Head of caudate nucleus (tissue), 42 donors: ENCODE results near the gene MTCL1.

Source experiments
- DNase-seq, 42 donors: peaks; one replicate each; pipeline versions ENCODE4 v3.0.0 to v3.0.0-alpha.2; 2020 to 2021; ENCODE audit warnings: mixed read lengths in 7 of 42
- intact Hi-C: fragments of 100-400 bp; cut with DNase I; formaldehyde crosslinking; loops from one replicate; pipeline ENCODE4 v1.15.0; 2022

Gene MTCL1

DNA sequence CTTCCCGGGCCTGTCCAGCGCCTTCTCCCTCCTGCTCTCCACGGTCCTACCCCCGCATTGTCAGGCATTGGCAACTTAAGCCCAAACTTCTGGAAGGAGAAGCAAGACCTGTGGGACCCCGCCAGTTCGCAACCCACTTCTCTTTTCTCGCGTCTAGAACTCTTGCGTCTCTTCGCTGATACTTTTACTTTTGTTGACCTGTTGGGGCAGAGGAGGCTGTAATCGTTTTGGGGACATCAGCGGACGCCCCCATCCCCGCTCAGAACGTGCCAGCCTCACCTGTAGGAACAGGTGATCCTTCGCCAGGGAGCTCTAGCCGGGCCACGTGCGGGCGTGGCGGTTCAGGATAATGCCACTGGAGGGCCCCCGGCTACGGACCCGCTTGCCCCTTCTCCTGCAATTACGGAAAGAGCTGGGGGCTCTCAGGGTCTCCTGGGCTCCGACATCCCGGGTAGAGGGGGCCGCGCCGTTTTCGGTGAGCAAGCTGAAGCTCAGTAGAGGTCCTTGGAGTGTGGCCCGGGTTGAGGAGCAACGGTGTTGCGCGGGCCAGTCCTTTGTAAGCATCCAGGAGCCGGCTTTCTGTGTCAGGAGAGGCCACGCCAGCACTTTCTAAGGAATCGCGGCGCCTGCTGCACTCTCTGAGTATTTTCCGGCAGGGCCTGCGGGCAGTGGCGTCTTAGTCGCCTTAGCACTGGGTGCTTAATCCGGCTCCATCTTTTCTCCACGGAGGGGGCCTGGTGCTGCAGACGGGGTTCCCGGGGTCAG lies 1.6 kb downstream of the MTCL1 start:
- peak in 40 of 42 donors; percentile 29 to 73 (median 49) for DNase-seq
- intact Hi-C loops = loop anchor here (10.0 kb wide), 1 partner anchor 428 kb away; the partner anchor contains the start of gene ANKRD12

- intact Hi-C loops = loop anchor here (10.0 kb wide), 1 partner anchor 427 kb away; the partner anchor contains the start of gene ANKRD12
- DNase-seq = peak in 21 of 42 donors; percentile 15 to 75 (median 44)
Observed at GRCh38 chr18:8707556-8708300, 2.4 kb downstream of the MTCL1 start.

DNA sequence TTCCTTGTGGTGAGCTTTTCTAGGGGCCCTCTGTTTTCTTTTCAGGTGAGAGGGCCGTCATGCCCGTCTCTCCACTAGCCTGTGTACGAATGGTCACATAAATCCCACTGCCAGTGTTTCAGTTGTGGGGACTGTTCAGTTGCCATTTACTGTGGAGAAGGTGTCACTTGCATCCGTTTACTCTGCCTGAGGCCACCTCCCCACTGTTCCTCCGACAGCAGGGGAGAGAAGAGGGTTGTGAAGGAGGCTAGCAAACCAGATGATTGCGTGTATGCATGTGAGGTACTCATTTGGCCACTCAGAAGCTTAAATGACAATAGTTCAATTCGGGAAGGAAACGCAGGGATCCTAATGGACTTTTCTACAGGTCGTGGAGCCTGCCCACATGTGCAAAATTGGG lies 3.3 kb downstream of the MTCL1 start:
- intact Hi-C loops = loop anchor here (10.0 kb wide), 1 partner anchor 426 kb away; the partner anchor contains the start of gene ANKRD12
- DNase-seq = peak in 2 of 42 donors; percentile 13 to 38

GRCh38 chr18:8709248-8710059 lies 4.1 kb downstream of the MTCL1 start:
- intact Hi-C loops = loop anchor here (10.0 kb wide), 1 partner anchor 425 kb away; the partner anchor contains the start of gene ANKRD12
- peak in 2 of 42 donors; percentile 2 to 17 for DNase-seq

DNA sequence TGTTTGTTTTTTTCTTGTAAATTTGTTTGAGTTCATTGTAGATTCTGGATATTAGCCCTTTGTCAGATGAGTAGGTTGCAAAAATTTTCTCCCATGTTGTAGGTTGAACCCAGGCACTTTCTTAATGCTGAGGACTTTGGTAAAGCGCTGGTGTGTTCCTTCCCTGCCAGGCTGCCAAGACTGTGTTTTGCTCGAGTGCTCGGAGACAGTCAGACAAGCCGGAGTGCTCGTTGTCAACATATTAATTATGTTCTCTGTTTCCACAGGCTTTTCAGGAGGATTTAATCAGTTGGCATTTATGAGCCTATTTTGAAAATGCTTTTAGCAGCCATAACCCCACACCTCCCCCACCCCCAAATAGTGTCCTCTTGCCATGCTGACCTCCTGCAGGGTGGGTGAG lies 6.4 kb downstream of the MTCL1 start:
- intact Hi-C loops = no loop called here
- peak in 1 of 42 donors; percentile 8 for DNase-seq

DNA sequence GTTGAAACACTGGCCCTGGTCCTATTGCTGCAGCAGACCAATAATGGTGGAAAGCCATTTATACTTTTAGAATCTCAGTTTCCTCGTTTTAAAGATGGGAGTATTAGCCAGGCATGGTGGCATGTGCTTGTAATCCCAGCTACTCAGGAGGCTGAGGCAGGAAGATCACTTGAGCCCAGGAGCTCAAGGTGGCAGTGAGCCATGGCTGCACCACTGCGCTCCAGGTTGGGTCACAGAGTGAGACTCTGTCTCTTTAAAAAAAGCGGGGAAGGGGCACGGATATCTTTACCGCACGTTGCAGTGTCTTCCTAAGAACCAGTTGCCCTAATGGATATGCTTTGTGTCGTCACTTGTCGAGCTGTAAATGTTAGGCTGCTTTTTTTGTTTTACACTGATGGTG lies 8.3 kb downstream of the MTCL1 start:
- intact Hi-C loops = no loop called here
- DNase-seq = peak in 1 of 42 donors; percentile 8

GRCh38 chr18:8715599-8715998 lies 10.2 kb downstream of the MTCL1 start:
- intact Hi-C loops = no loop called here
- peak in 2 of 42 donors; percentile 8 to 16 for DNase-seq

DNA sequence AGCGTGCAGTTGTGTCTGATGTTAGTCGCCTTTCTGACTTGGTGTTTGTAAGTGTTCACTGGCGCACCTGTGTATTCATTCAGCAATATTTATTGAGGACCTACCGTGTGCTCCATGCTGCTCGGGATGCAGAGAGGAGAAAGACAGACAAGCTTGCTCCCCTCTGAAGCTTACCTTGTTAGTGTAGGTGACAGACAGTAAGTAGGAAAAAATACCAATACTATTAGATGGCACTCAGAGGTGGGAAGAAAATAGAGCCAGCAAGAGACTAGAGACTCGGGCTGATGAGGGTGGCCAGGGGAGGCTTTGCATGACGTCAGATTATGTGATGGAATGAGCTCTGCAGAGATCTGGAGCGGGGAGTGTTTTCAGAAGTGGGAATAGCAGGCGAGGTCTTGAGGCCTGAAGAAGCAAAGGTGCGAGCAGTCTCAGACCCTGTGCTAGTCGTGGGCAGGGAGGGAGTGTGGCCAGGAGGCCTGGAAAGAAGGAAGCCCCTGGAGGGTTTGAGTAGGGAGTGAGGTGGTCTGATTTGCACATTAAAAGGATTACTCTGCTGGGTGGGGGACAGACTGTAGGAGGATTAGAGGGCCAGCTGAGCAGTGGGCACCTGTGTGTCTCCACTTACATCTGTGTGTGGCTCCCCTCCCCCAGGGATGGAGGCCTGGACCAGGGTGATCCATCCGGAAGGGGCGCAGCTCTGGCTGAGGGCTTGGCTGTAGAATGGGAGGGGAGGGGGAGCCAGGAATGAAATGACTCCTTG lies 11.8 kb downstream of the MTCL1 start:
- peak in 1 of 42 donors; percentile 21 for DNase-seq
- intact Hi-C loops = no loop called here

DNA sequence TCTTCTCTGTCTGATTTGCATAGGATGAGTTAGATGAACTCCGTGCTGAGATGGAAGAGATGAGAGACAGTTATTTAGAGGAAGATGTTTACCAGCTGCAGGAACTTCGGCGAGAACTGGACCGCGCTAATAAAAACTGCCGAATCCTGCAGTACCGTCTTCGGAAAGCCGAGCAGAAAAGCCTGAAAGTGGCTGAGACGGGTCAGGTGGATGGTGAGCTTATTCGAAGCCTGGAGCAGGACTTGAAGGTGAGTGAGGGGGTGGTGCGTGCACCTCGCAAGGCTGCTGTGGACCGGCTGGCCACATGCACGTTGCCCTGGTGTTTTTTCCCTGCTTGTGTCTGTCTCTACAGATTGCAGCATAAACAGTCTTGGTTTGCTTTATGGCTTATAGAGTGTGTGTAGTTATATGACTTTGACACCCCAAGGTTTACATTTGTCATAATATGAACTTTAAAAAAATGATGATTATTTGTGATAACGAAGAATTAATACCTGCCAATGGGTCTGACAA lies 13.1 kb downstream of the MTCL1 start:
- DNase-seq = no peak
- intact Hi-C loops = no loop called here

GRCh38 chr18:8719192-8719591 lies 13.8 kb downstream of the MTCL1 start:
- DNase-seq = no peak
- intact Hi-C loops = no loop called here

- DNase-seq = no peak
- intact Hi-C loops = no loop called here
Observed at GRCh38 chr18:8720141-8720540, 14.8 kb downstream of the MTCL1 start.

DNA sequence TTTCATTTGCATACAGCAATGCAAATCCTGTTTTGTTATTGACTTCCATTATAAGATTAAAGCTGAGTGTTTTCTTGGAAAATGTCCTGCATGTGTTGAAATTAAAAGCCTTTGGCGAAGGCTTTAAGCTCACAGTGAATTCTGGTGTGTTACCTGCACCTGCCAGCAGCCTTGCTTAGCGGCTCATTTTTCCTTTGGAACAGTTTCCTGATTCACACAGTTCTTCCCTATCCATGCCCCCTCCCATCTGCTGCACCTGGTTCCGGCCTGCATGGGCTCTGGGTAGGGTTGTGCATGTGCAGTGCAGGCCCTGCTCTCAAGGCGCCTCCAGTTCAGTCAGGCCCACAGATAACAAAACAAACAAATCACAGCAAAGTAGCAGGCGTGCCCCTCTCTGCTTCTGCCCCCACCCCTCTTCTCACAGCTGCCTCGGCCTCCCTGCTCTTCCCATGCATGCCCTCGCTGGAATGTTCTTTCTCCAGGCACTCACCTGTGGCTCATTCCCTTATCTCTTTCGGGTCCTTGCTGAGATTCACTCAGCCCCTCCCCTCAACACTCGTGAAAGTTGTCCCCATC lies 15.8 kb downstream of the MTCL1 start:
- no peak for DNase-seq
- intact Hi-C loops = no loop called here

GRCh38 chr18:8721716-8722115 lies 16.4 kb downstream of the MTCL1 start:
- DNase-seq = peak in 1 of 42 donors; percentile 13
- intact Hi-C loops = no loop called here

GRCh38 chr18:8722946-8723820 lies 17.8 kb downstream of the MTCL1 start:
- intact Hi-C loops = no loop called here
- peak in 2 of 42 donors; percentile 5 to 10 for DNase-seq

DNA sequence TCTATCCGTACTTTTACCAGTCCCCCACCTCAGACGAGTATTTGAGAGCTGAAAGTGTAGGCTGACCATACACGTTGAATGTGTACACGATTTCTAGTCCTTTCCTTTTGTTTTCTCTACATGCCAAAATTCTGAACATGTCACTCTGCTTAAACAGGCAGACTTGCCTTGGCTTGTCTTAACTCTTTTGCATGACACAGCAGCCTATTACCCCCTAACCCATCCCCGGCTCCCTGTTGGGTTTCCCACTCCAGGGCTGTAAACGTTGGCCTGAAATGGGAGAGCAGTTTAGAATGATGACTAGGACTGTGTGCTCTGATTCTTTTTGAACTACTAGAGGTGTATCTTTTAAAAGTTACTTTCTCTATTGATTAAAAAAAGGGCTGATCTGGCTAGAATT lies 19.1 kb downstream of the MTCL1 start:
- no peak for DNase-seq
- intact Hi-C loops = no loop called here

DNA sequence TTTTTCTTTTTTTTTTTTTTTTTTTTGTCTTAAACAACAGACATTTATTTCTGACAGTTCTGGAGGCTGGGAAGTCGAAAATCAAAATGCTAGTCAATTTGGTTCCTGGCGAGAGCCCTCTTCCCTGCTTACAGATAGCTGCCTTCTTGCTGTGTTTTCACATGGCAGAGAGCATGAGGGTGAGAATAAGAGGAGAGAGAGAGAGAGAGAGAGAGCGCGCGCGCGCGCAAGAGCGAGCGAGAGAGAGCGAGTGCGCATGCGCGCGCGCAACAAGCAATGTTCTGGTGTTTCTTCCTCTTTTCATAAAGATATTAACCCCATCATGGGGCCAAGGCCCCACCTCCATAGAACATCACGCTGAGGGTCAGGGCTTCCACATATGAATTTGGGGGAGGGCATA lies 20.9 kb downstream of the MTCL1 start:
- intact Hi-C loops = no loop called here

More for the DNA sequence above, 20.9 kb downstream of the MTCL1 start:
- DNase-seq = peak in 1 of 42 donors; percentile 3
